CD4-positive, CD25-positive, alpha-beta regulatory T cell (primary cell): ENCODE measurements around the gene ACKR2. TPM values are rescaled to one million over a fixed set of nuclear protein-coding genes. Genes with fewer than 3 reads are reported as not detected.
A peak's percentile ranks its signal among the peaks of the same experiment; 100 is the strongest.
"Not testable (repeated sequence)": the region's sequence is repeated elsewhere in the genome, so short reads cannot be mapped to it uniquely, and the experiment has no call there.

Source experiments
- ATAC-seq, 2 donors: fragments of 150-1000 bp; cut with Tn5 transposase; one replicate each; pipeline ENCODE4 v1.10.0; 2021; ENCODE audit warnings: low read depth in 2 of 2, moderate number of reproducible peaks in 2 of 2, moderate library complexity in 1 of 2
- DNase-seq, 3 donors: peaks; one replicate each; pipeline versions ENCODE4 v3.0.0 to v3.0.0-alpha.2; 2012 to 2022; ENCODE audit warnings: mixed read lengths in 1 of 3
- H3K27ac ChIP-seq: one replicate; pipeline ENCODE4 v1.7.0; 2013; ENCODE audit warnings: mild to moderate bottlenecking, low read length; ENCODE audit not compliant: insufficient read depth, poor library complexity, severe bottlenecking
- H3K27me3 ChIP-seq: one replicate; pipeline ENCODE4 v1.7.0; 2013; ENCODE audit warnings: low read length; ENCODE audit not compliant: control insufficient read depth, insufficient read depth
- H3K36me3 ChIP-seq: one replicate; pipeline ENCODE4 v1.7.0; 2013; ENCODE audit warnings: mild to moderate bottlenecking, low read length, moderate library complexity; ENCODE audit not compliant: control insufficient read depth, insufficient read depth
- H3K4me1 ChIP-seq: 2 replicates; pipeline ENCODE4 v1.7.0; 2013; ENCODE audit warnings: mild to moderate bottlenecking, low read length; ENCODE audit not compliant: insufficient read depth, control insufficient read depth, poor library complexity, severe bottlenecking
- H3K4me3 ChIP-seq: one replicate; pipeline ENCODE4 v1.7.0; 2013; ENCODE audit warnings: low read depth, mild to moderate bottlenecking, low read length, moderate library complexity
- H3K9me3 ChIP-seq, 2 experiments: 1 replicate in 1 of 2; 2 replicates in 1 of 2; pipeline ENCODE4 v1.7.0; 2013; ENCODE audit warnings: low read length in 2 of 2, mild to moderate bottlenecking in 1 of 2, moderate library complexity in 1 of 2; ENCODE audit not compliant: control insufficient read depth in 2 of 2
- H3K27ac Mint-ChIP-seq, 3 donors: one replicate each; pipeline ENCODE4 v1.8.0; 2020 to 2022; ENCODE audit warnings: mild to moderate bottlenecking in 3 of 3, mixed read lengths in 3 of 3, moderate library complexity in 2 of 3
- H3K27me3 Mint-ChIP-seq: one replicate; pipeline ENCODE4 v1.8.0; 2022; ENCODE audit warnings: mild to moderate bottlenecking, mixed read lengths
- H3K36me3 Mint-ChIP-seq: one replicate; pipeline ENCODE4 v1.8.0; 2020; ENCODE audit warnings: mixed read lengths
- H3K4me1 Mint-ChIP-seq, 4 donors: one replicate each; pipeline ENCODE4 v1.8.0; 2020 to 2022; ENCODE audit warnings: mixed read lengths in 4 of 4, mild to moderate bottlenecking in 1 of 4
- H3K4me3 Mint-ChIP-seq, 4 donors: one replicate each; pipeline ENCODE4 v1.8.0; 2020 to 2022; ENCODE audit warnings: mild to moderate bottlenecking in 4 of 4, mixed read lengths in 4 of 4, moderate library complexity in 3 of 4
- H3K9me3 Mint-ChIP-seq, 7 donors: one replicate each; pipeline ENCODE4 v1.8.0; 2020 to 2022; ENCODE audit warnings: mixed read lengths in 7 of 7, mild to moderate bottlenecking in 3 of 7, moderate library complexity in 2 of 7
- polyA plus RNA-seq, 4 donors: library from polyadenylated mRNA; unstranded; fragments of 300-500 nt; fragmentation: Illumina TruSeq; gene quantifications; one replicate each; pipeline ENCODE4 v1.2.3, GENCODE V29; 2021
- total RNA-seq: library from RNA; stranded (reverse); gene quantifications from one replicate; pipeline ENCODE4 v1.2.3, GENCODE V29; 2022

ACKR2 gene
- total and polyA plus RNA-seq, 5 donors from 2014 or later: 0.29 to 0.35 TPM; not detected in 3

DNA sequence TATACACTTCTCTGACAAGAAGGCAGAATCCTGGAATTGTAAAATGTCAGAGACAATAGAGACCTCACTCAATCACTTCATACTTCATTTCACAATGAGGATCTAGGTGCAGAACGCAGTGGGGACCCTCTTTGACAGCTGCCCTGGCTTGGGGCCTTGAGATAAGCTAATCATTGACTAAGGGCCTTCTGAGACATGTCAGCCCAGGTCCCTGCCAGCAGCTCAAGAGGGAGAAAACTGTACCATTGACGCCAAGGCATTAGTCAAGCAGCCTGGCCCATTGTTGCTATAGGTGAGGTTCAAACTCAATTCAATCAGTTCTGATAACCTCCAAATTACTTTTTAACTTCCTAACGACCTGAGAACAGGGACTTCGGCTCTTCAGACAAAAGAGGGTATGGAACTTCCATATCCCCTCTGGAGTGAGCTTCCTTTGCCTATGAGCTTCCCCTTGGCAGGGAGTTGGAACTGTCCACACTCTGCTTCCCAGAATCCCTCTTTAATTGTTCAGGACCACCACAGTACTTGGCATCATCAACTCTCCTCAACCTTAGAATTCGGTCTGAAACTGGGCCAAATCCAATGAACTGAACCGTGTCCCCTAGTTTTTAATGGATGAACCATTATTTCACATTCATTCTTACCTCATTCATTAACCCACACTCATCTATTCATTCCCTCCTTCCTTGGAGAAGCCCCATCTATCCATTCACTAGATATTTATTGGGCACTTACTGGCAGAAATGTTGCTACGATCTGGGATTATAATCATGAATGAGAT, 67.9 kb downstream of the ACKR2 start:
- H3K9me3 ChIP-seq: no peaks in the 10 kb centered on the region
- H3K4me1 Mint-ChIP-seq: peaks cover 6 to 15% (median 11%) of the 10 kb centered on the region in 4 donors
- no peak for ATAC-seq

DNA sequence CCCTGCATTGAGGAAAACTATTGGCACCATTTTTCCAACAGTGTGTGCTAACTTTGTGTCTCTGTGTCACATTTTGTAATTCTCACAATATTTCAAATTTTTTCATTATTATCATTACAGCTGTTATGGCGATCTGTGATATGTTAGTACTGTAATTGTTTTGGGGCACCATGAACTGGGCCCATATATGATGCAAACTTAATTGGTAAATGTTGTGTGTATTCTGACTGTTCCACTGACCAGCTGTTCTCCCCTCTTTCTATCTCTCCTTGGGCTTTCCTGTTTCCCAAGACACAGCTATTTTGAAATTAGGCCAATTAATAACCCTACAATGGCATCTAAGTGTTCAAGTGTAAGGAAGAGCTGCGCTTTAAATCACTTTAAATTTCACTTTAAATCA, 68.6 kb downstream of the ACKR2 start:
- peaks cover 13% of the 10 kb centered on the region for H3K4me1 ChIP-seq
- H3K36me3 Mint-ChIP-seq: no peaks in the 10 kb centered on the region

More for the DNA sequence above, 67.9 kb downstream of the ACKR2 start:
- no peak for DNase-seq
- H3K27me3 Mint-ChIP-seq: peaks cover 9% of the 10 kb centered on the region
- no peaks in the 10 kb centered on the region for H3K9me3 Mint-ChIP-seq
- no peaks in the 10 kb centered on the region for H3K36me3 Mint-ChIP-seq
- Histone ChIP-seq H3K36me3 (no peaks in the 10 kb centered on the region), H3K4me1 (peaks cover 13% of the 10 kb centered on the region), H3K27me3 (no peaks in the 10 kb centered on the region), H3K4me3 (no peak overlapping the region), H3K27ac (no peak overlapping the region)
- H3K4me3 Mint-ChIP-seq: no peak overlapping the region
- no peak overlapping the region for H3K27ac Mint-ChIP-seq

DNA sequence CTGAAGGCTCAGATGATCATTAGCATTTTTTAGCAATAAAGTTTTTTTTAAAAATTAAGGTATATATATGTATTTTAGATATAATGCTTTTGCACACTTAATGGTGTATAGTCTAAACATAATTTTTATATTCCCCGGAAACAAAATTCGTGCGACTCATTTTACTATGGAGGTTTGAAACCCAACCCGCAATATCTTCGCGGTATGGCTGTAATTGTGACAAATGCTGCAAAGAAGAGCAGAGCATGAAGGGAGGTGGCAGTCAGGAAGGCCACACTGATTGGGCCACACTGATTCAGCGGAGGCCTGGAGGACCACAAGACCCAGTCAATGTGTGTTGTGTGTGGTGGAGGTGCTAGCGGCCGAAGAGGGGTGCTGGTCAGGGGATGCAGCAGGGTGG, 70.9 kb downstream of the ACKR2 start:
- no peaks in the 10 kb centered on the region for H3K9me3 ChIP-seq
- no peak overlapping the region for H3K4me3 ChIP-seq
- H3K27ac Mint-ChIP-seq: peak overlapping the region in 2 of 3 donors; percentile 89 to 90
- no peaks in the 10 kb centered on the region for H3K36me3 ChIP-seq
- peaks cover 3% of the 10 kb centered on the region for H3K27me3 Mint-ChIP-seq
- peak overlapping the region; percentile 62 to 90 (median 76) for H3K4me3 Mint-ChIP-seq
- peak in 1 of 3 donors; percentile 1 for DNase-seq
- peaks cover 13% of the 10 kb centered on the region for H3K4me1 ChIP-seq
- H3K36me3 Mint-ChIP-seq: no peaks in the 10 kb centered on the region
- ATAC-seq: no peak
- peaks cover 6 to 15% (median 7%) of the 10 kb centered on the region in 4 donors for H3K4me1 Mint-ChIP-seq
- no peaks in the 10 kb centered on the region for H3K27me3 ChIP-seq
- H3K9me3 Mint-ChIP-seq: no peaks in the 10 kb centered on the region
- H3K27ac ChIP-seq: no peak overlapping the region

More for the DNA sequence above, 68.6 kb downstream of the ACKR2 start:
- no peak overlapping the region for H3K4me3 Mint-ChIP-seq
- no peak overlapping the region for H3K27ac Mint-ChIP-seq
- Histone ChIP-seq H3K4me3 (no peak overlapping the region), H3K9me3 (no peaks in the 10 kb centered on the region), H3K27me3 (no peaks in the 10 kb centered on the region), H3K27ac (no peak overlapping the region), H3K36me3 (no peaks in the 10 kb centered on the region)
- H3K4me1 Mint-ChIP-seq: peaks cover 6 to 15% (median 11%) of the 10 kb centered on the region in 4 donors
- no peak for ATAC-seq
- no peaks in the 10 kb centered on the region for H3K9me3 Mint-ChIP-seq
- H3K27me3 Mint-ChIP-seq: peaks cover 5% of the 10 kb centered on the region
- no peak for DNase-seq

DNA sequence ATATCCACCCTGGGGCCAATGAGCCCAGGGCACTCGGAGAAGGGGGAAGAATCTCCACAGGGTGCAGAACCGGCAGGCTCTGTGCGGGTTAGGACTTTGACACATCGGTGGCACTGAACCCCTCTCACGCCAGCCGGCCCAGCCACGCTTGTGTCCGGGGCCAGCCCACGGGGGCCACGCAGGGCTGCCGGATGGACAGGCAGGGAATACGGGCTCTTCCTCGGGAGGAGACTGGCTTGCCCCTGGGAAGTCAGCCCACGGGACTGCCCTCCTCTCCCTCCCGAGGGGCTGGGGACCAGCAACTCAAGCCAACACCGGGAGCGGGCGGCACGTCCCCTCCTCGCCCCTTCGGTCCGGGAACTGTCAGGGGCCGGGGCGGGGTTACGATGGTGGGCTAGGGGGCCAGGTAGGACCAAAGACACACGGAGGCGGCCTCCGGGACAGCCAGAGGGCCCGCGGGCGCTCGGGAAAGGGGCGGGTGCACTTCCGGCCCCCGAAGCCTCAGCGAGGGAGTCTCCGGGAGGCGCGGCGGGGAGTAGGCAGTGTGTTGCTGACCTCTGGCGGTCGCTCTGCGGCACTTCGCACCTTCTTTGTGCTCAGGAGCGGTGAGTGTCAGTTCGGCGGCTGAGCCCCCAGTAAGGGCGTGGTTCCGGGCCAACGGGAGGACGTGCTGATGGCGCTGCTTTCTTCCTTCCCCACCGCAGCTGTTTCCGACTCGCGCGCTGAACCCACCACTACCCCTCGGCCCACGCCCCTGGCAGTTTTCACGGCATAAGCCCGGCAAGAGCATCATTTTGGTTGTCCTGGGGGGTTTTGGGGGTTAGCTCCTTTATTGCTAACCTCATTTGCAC, 71.6 kb downstream of the ACKR2 start:
- H3K36me3 Mint-ChIP-seq: no peaks in the 10 kb centered on the region
- Histone ChIP-seq H3K4me3 (peak overlapping the region; percentile 45), H3K36me3 (no peaks in the 10 kb centered on the region), H3K27me3 (no peaks in the 10 kb centered on the region), H3K9me3 (no peaks in the 10 kb centered on the region), H3K4me1 (peaks cover 13% of the 10 kb centered on the region), H3K27ac (peak overlapping the region; percentile 61)
- peaks cover 6 to 15% (median 7%) of the 10 kb centered on the region in 4 donors for H3K4me1 Mint-ChIP-seq
- peak overlapping the region; percentile 80 to 91 (median 87) for H3K4me3 Mint-ChIP-seq
- H3K27me3 Mint-ChIP-seq: peaks cover 4% of the 10 kb centered on the region
- no peaks in the 10 kb centered on the region for H3K9me3 Mint-ChIP-seq
- DNase-seq: peak; percentile 80 to 94 (median 86)
- H3K27ac Mint-ChIP-seq: peak overlapping the region in 2 of 3 donors; percentile 90 to 93
- peak; percentile 99 to 100 for ATAC-seq

DNA sequence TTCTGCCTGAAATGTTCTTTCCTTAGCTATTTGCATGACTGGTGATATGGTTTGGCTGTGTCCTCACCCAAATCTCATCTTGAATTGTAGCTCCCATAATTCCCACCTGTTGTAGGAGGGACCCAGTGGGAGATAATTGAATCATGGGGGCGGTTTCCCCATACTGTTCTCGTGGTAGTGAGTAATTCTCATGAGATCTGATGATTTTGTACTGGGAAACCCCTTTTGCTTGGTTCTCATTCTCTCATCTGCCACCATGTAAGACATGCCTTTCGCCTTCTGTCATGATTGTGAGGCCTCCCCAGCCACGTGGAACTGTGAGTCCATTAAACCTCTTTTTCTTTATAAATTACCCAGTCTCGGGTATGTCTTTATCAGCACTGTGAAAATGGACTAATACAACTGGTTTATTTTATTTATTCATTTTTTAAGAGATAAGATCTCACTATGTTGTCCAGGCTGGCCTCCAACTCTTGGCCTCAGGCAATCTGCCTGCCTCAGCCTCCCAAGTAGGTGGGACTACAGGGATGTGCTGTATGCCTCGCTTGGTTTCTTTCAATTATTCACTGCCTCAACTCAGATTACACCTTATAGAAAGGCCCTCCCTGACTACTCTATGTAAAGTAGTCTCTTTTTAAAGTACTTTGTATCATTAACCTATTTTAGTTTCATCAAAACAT, 74.1 kb downstream of the ACKR2 start:
- not testable (repeated sequence) for H3K9me3 ChIP-seq, H3K27ac ChIP-seq, H3K9me3 Mint-ChIP-seq, H3K27me3 ChIP-seq, H3K4me3 ChIP-seq, DNase-seq, H3K27ac Mint-ChIP-seq, H3K4me3 Mint-ChIP-seq, ATAC-seq, H3K36me3 Mint-ChIP-seq, H3K36me3 ChIP-seq
- Mint-ChIP-seq H3K27me3 (peaks cover 12% of the 10 kb centered on the region), H3K4me1 (peaks cover 6 to 15% (median 7%) of the 10 kb centered on the region in 4 donors)
- H3K4me1 ChIP-seq: peaks cover 13% of the 10 kb centered on the region

DNA sequence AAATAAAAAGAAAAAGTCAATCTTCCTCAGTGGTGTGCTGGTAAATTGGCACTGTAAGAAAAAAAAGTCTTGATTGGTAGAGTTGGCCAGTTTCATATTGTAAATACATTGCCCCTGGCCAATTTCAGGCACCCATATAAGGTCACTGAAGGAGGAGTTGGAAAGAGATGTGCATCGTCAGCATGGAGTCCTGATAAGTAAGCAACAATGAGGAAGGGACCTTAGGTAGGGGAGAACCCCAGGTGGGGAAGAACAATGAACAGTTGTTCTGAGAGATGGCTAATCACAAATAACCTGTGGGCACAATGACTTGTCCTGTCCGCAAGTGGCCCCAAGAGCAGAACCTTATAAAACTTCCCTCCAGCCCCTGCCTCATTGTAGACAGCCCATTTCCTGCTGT, 75.1 kb downstream of the ACKR2 start:
- no peaks in the 10 kb centered on the region for H3K9me3 Mint-ChIP-seq
- H3K36me3 Mint-ChIP-seq: no peaks in the 10 kb centered on the region
- no peak overlapping the region for H3K4me3 ChIP-seq
- H3K4me1 Mint-ChIP-seq: peaks cover 6 to 15% (median 7%) of the 10 kb centered on the region in 4 donors
- H3K27me3 Mint-ChIP-seq: peaks cover 22% of the 10 kb centered on the region
- no peaks in the 10 kb centered on the region for H3K9me3 ChIP-seq
- H3K4me3 Mint-ChIP-seq: no peak overlapping the region
- H3K27ac Mint-ChIP-seq: no peak overlapping the region
- no peak for DNase-seq
- peaks cover 13% of the 10 kb centered on the region for H3K4me1 ChIP-seq
- H3K27me3 ChIP-seq: peaks cover 6% of the 10 kb centered on the region
- H3K36me3 ChIP-seq: no peaks in the 10 kb centered on the region
- ATAC-seq: no peak
- no peak overlapping the region for H3K27ac ChIP-seq

DNA sequence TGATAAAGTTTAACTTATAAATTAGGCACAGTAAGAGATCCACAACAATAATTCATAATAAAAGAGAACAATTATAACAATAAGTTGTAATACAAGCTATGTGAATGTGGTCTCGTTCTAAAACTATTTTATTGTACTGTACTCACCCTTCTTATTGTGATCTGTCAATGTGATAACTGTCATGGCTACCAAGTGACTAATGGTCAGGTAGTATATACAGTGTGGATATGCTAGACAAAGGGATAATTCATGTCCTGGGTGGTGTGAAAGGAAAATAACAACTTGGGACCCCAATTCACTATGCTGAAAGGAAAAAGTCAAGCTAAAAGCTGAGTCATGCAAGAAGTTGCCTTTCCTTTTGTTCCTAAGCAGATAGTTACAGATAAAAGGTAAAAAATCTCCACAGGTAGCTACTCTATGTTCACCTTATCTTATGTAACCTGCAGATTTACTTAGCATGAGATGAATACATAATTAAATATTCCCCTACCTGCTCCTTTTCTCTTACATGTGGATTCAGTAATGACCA, 77.1 kb downstream of the ACKR2 start:
- Mint-ChIP-seq H3K9me3 (no peaks in the 10 kb centered on the region), H3K27ac (no peak overlapping the region), H3K36me3 (peaks cover 4% of the 10 kb centered on the region), H3K4me3 (no peak overlapping the region), H3K4me1 (peaks cover 0 to 6% (median 2%) of the 10 kb centered on the region in 4 donors), H3K27me3 (peaks cover 30% of the 10 kb centered on the region)
- Histone ChIP-seq H3K27ac (no peak overlapping the region), H3K4me3 (no peak overlapping the region), H3K27me3 (peaks cover 6% of the 10 kb centered on the region), H3K4me1 (peaks cover 3% of the 10 kb centered on the region), H3K9me3 (no peaks in the 10 kb centered on the region), H3K36me3 (no peaks in the 10 kb centered on the region)
- no peak for DNase-seq
- ATAC-seq: no peak
